Measurements from ENCODE around the gene CACNG5. TPM values are rescaled to one million over a fixed set of nuclear protein-coding genes. Genes with fewer than 3 reads are reported as not detected.

The CACNG5 gene
- total RNA-seq, 4 donors from 2014 or later = not detected

DNA sequence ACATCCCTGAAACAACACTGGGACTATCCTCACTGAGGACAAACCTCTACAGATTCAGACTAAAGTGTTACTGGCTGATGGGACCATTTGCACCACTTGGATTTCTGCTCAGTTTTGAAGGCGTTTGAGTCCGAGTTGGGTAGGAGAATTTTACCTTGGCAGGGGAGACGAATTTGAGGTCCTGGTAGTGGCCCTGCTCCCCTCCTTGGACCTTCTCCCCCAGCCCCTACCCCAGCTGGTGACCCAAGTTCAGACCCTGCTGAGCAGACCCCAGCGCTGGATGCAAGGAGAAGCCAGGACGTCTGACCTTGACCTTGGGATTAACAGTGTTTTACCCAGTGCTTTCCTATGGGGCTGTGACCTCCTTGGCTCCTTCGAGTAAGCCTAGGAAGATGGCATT is 13.6 kb downstream of the CACNG5 start:
- TF ChIP-seq, protein P1, sequence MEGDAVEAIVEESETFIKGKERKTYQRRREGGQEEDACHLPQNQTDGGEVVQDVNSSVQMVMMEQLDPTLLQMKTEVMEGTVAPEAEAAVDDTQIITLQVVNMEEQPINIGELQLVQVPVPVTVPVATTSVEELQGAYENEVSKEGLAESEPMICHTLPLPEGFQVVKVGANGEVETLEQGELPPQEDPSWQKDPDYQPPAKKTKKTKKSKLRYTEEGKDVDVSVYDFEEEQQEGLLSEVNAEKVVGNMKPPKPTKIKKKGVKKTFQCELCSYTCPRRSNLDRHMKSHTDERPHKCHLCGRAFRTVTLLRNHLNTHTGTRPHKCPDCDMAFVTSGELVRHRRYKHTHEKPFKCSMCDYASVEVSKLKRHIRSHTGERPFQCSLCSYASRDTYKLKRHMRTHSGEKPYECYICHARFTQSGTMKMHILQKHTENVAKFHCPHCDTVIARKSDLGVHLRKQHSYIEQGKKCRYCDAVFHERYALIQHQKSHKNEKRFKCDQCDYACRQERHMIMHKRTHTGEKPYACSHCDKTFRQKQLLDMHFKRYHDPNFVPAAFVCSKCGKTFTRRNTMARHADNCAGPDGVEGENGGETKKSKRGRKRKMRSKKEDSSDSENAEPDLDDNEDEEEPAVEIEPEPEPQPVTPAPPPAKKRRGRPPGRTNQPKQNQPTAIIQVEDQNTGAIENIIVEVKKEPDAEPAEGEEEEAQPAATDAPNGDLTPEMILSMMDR (IDR thresholded peaks at IDR 0.05; ENCODE audit: low read depth) = no peak

DNA sequence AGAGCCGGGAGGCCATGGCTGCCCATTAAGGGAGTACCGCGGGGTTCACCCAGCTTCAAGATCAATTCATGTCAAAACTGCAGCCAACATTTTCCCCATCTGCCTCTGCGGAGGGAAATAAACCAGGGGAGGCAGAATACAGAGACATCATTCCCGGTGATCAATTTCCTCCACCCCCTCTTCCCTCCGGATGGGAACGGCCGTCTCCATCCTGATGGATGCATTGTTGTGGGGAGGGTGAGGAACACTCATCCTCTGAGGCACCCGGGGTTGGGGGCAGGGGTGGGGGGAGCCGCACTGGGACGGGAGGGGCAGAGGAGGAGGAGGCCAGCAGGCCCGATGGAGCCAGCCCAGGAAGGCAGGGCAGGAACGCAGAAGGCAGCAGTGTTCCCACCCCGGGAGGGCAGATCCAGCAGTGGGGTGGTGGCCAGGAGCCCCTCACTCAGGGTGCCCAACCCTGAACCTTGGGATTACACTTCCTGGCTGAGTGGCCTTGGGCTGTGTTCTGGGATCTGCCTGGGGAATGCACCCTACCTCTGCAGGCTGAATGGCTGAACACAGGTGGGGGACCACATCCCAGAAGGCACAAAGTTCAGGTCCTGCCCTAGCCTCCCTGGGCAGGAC is 14.2 kb downstream of the CACNG5 start:
- TF ChIP-seq, protein P1 (IDR thresholded peaks at IDR 0.05; ENCODE audit: low read depth) = no peak

DNA sequence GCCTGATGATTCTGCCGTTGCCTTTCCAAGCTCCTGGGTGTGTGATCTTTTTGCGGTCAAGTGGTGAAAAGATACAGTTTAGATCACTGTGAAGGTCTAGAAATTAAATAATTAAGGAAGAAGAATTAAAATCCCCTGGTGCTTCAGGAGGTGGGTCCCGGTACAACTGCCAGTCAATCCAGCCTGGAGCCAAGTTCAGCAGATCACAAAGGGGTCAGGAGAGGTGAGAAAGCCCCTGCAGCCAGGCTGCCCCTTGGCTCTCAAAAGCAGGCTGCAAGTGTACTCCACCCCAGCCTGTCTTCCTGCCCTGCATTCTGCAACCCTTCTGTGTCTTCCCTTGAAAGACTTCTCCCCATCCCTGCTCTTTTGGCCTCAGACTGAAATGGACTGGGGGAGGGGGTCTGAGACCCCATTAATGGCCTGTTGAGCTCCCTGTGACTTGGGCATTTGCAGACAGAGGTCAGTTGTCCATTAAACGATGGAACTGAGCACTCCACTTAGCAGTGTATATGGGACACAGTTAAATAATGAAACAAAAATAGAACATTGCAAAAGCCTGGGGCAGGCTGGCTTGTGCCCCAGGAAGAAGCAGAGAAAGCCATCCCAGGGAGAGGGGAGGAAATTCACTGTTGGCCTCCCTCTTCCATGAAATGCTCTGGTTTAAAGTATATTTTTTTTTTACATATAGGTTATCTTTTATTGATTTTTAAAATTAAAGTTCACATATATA is 15.1 kb downstream of the CACNG5 start:
- TF ChIP-seq, protein P1 (IDR thresholded peaks at IDR 0.05; ENCODE audit: low read depth) = no peak

DNA sequence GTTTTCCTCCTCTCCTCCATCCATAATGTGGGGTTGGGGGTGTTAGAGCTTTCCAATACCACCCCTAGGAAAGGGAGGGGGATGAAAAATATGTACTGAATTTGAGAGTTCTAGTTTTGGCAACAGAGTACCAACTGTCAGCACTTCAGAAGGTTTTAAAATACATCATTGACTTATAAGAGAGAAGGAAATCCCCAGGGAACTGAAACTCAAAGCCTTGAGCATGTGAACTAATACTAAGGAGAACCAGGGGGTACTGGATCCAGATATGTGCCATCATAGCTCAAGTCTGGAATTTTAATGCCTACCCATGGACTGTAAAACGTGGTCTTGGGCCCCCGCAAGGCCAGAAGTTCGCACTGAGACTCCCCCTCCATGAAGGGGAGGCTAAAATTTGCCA is 15.8 kb downstream of the CACNG5 start:
- TF ChIP-seq, protein P1 (IDR thresholded peaks at IDR 0.05; ENCODE audit: low read depth) = no peak

DNA sequence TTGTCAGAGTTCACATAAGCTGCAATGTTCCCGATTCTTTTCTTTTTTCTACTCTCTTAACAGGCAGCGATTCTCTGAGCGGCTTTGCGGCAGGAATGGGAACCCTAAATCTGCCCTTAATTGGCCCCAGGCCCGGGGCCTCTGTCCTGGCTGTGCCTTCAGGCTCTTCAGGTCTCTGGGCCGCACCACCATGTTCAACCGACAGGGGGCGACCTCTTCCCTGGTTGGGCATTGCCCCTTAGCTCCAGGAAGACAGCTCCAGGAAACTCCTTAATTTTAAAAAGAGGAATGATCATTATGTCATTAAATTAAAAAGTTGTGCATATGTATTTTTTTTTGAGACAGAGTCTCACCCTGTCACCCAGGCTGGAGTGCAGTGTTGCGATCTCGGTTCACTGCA is 20.3 kb downstream of the CACNG5 start:
- TF ChIP-seq, protein P1 (IDR thresholded peaks at IDR 0.05; ENCODE audit: low read depth) = no peak

DNA sequence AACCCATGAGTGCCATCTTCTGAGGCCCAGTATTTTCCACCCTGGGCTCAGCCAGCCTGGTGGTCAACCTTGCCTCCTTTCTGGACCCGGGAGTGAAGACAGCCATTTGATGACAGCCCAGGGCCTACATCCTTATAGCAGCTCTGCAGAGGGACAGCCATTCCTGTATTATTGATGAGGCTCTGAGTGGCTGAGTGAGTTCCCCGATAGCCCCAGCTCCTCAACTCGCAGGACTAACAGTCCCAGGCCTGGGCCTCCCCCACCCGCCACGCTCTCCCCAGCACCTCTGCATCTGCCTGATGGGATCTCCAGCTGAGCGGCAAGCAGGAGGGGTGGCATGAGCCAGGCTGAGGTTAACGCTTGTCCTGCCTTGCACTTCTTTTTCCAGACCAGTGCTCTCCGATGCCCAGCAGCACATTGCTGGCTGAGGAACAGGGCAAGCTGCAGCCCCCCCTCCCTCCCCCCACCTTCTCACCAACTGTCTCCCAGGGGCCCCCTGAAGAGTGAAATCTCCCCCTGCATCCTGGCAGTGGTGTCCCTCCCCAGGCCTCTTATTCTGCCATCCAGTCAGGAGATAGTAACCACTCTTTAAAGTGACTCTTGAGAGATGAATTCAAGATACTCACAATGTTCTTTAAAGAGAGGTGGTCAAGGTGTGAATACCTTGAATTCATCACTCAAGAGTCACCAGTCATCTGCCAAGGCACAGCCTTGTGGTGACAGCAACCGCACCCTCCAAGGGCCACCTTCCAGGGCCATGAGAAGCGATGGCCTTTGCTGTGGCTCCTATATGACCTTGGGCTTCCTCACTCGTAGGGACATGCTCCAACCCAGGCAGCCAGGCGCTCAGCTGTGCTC is 23.5 kb downstream of the CACNG5 start:
- TF ChIP-seq, protein P1 (IDR thresholded peaks at IDR 0.05; ENCODE audit: low read depth) = no peak

DNA sequence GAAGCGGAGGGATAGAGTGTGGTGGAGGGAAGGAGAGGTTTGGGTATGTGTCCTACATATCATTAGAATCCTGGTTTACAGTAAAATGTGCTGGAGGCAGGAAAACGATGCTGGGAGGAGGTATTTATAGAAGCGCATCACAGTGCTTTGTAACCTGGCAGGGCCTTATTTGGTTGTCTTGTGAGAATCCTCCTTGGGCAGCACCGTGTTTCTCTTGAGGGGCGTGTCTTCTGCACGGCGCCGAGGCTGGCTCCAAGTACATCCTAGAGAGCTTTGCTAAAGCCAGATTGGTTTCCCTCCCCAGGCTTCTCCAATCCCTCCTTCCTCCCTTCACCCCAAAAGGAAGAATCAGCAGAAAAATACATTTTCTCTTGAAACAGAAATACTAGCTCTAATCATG is 24.4 kb downstream of the CACNG5 start:
- TF ChIP-seq, protein P1 (IDR thresholded peaks at IDR 0.05; ENCODE audit: low read depth) = no peak
